CD4-positive, CD25-positive, alpha-beta regulatory T cell (primary cell): ENCODE measurements around the gene MARCKS. TPM values are rescaled to one million over a fixed set of nuclear protein-coding genes. Genes with fewer than 3 reads are reported as not detected.

Experiments used
- ATAC-seq, 2 donors: fragments of 150-1000 bp; cut with Tn5 transposase; one replicate each; pipeline ENCODE4 v1.10.0; 2021; ENCODE audit warnings: low read depth in 2 of 2, moderate number of reproducible peaks in 2 of 2, moderate library complexity in 1 of 2
- DNase-seq, 3 donors: peaks; one replicate each; pipeline versions ENCODE4 v3.0.0 to v3.0.0-alpha.2; 2012 to 2022; ENCODE audit warnings: mixed read lengths in 1 of 3
- H3K27ac ChIP-seq: one replicate; pipeline ENCODE4 v1.7.0; 2013; ENCODE audit warnings: mild to moderate bottlenecking, low read length; ENCODE audit not compliant: insufficient read depth, poor library complexity, severe bottlenecking
- H3K27me3 ChIP-seq: one replicate; pipeline ENCODE4 v1.7.0; 2013; ENCODE audit warnings: low read length; ENCODE audit not compliant: control insufficient read depth, insufficient read depth
- H3K36me3 ChIP-seq: one replicate; pipeline ENCODE4 v1.7.0; 2013; ENCODE audit warnings: mild to moderate bottlenecking, low read length, moderate library complexity; ENCODE audit not compliant: control insufficient read depth, insufficient read depth
- H3K4me1 ChIP-seq: 2 replicates; pipeline ENCODE4 v1.7.0; 2013; ENCODE audit warnings: mild to moderate bottlenecking, low read length; ENCODE audit not compliant: insufficient read depth, control insufficient read depth, poor library complexity, severe bottlenecking
- H3K4me3 ChIP-seq: one replicate; pipeline ENCODE4 v1.7.0; 2013; ENCODE audit warnings: low read depth, mild to moderate bottlenecking, low read length, moderate library complexity
- H3K9me3 ChIP-seq, 2 experiments: 1 replicate in 1 of 2; 2 replicates in 1 of 2; pipeline ENCODE4 v1.7.0; 2013; ENCODE audit warnings: low read length in 2 of 2, mild to moderate bottlenecking in 1 of 2, moderate library complexity in 1 of 2; ENCODE audit not compliant: control insufficient read depth in 2 of 2
- H3K27ac Mint-ChIP-seq, 3 donors: one replicate each; pipeline ENCODE4 v1.8.0; 2020 to 2022; ENCODE audit warnings: mild to moderate bottlenecking in 3 of 3, mixed read lengths in 3 of 3, moderate library complexity in 2 of 3
- H3K27me3 Mint-ChIP-seq: one replicate; pipeline ENCODE4 v1.8.0; 2022; ENCODE audit warnings: mild to moderate bottlenecking, mixed read lengths
- H3K36me3 Mint-ChIP-seq: one replicate; pipeline ENCODE4 v1.8.0; 2020; ENCODE audit warnings: mixed read lengths
- H3K4me1 Mint-ChIP-seq, 4 donors: one replicate each; pipeline ENCODE4 v1.8.0; 2020 to 2022; ENCODE audit warnings: mixed read lengths in 4 of 4, mild to moderate bottlenecking in 1 of 4
- H3K4me3 Mint-ChIP-seq, 4 donors: one replicate each; pipeline ENCODE4 v1.8.0; 2020 to 2022; ENCODE audit warnings: mild to moderate bottlenecking in 4 of 4, mixed read lengths in 4 of 4, moderate library complexity in 3 of 4
- H3K9me3 Mint-ChIP-seq, 7 donors: one replicate each; pipeline ENCODE4 v1.8.0; 2020 to 2022; ENCODE audit warnings: mixed read lengths in 7 of 7, mild to moderate bottlenecking in 3 of 7, moderate library complexity in 2 of 7
- polyA plus RNA-seq, 4 donors: library from polyadenylated mRNA; unstranded; fragments of 300-500 nt; fragmentation: Illumina TruSeq; gene quantifications; one replicate each; pipeline ENCODE4 v1.2.3, GENCODE V29; 2021
- total RNA-seq: library from RNA; stranded (reverse); gene quantifications from one replicate; pipeline ENCODE4 v1.2.3, GENCODE V29; 2022

The MARCKS gene
- total and polyA plus RNA-seq, 5 donors from 2014 or later: 0.03 to 0.07 TPM; not detected in 3

DNA sequence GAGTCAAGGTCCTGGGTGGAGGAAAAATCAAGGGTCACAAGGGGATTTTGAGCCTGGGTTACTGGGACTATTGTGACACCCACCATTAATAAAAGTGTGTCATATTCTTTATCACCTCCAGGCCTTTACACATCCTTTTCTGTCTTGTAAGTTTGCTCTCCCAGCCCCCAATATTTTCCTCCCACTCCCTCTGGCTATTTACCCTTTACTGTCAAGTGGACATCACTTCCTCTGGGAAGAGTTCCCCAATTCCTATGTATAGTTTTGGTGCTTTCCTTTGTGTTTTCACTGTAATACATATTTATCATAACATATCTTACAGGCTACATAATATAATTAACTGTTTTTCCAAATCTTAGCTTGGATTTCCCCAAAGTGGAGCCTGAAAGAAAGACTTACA lies 36.3 kb downstream of the MARCKS start:
- no peak for ATAC-seq
- peaks cover 0 to 4% (median 2%) of the 10 kb centered on the region in 7 donors for H3K9me3 Mint-ChIP-seq
- no peaks in the 10 kb centered on the region for H3K36me3 ChIP-seq
- H3K9me3 ChIP-seq: no peaks in the 10 kb centered on the region
- no peak overlapping the region for H3K27ac ChIP-seq
- H3K27me3 Mint-ChIP-seq: peaks cover 17% of the 10 kb centered on the region
- H3K4me1 Mint-ChIP-seq: no peaks in the 10 kb centered on the region
- no peaks in the 10 kb centered on the region for H3K4me1 ChIP-seq
- H3K36me3 Mint-ChIP-seq: no peaks in the 10 kb centered on the region
- H3K4me3 ChIP-seq: no peak overlapping the region
- H3K27ac Mint-ChIP-seq: no peak overlapping the region
- H3K4me3 Mint-ChIP-seq: no peak overlapping the region
- DNase-seq: no peak
- H3K27me3 ChIP-seq: peaks cover 3% of the 10 kb centered on the region

GRCh38 chr6:113893866-113894265 lies 36.7 kb downstream of the MARCKS start:
- Histone ChIP-seq H3K4me1 (no peaks in the 10 kb centered on the region), H3K4me3 (no peak overlapping the region), H3K9me3 (no peaks in the 10 kb centered on the region), H3K27me3 (peaks cover 3% of the 10 kb centered on the region), H3K36me3 (no peaks in the 10 kb centered on the region), H3K27ac (no peak overlapping the region)
- no peak for ATAC-seq
- Mint-ChIP-seq H3K36me3 (no peaks in the 10 kb centered on the region), H3K4me1 (no peaks in the 10 kb centered on the region), H3K9me3 (peaks cover 0 to 4% (median 2%) of the 10 kb centered on the region in 7 donors), H3K4me3 (no peak overlapping the region), H3K27me3 (peaks cover 17% of the 10 kb centered on the region), H3K27ac (no peak overlapping the region)
- no peak for DNase-seq

DNA sequence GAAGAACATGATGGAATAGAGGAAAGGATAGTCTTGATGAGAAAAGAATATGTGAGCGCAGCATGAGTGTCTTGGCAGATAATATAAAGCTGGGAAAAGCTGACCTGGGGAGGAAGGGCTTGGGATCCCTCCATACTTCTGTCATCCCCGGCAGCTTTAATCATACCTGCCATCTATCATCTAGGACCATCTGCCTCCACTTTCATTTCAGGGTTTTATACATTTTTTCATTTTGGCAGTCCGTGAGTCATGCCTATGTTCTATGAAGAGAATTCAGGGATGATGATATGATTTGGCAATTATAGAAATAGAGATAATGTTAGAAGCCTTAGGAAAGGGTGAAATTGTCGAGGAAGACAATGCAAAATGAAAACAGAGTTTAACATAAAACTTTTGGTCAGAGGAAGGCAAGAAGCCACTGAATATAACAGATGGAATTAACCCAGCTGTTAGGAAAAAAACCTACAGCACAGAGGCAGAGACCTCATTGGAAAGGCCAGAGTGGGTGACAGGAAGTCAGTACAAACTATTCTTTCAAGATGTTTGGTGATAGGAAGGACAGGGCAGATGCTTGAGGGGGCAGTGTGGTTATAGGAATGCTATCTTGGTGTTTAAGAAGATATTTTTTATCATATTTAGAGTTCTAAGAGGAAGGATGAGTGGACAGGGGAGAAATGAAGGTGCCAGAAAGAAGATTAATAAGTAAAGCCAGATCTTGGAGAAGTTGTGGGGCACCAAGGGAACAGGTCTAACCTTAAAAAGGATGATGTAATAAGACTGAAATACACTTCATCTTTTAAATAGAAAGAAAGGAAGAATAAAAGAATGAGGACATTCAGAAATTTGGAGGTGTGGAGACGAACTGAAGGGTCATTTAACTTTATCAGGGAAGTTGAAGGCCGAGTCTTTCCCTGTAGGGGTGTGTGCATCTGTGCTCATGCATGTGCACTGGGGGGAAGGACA lies 37.8 kb downstream of the MARCKS start:
- H3K36me3 ChIP-seq: no peaks in the 10 kb centered on the region
- DNase-seq (no peak), ATAC-seq (no peak)
- Mint-ChIP-seq H3K4me1 (no peaks in the 10 kb centered on the region), H3K27me3 (peaks cover 19% of the 10 kb centered on the region), H3K36me3 (no peaks in the 10 kb centered on the region), H3K27ac (no peak overlapping the region), H3K4me3 (no peak overlapping the region), H3K9me3 (peaks cover 0 to 4% (median 2%) of the 10 kb centered on the region in 7 donors)
- H3K27ac ChIP-seq: no peak overlapping the region
- H3K27me3 ChIP-seq: peaks cover 3% of the 10 kb centered on the region
- no peaks in the 10 kb centered on the region for H3K4me1 ChIP-seq
- H3K9me3 ChIP-seq: no peaks in the 10 kb centered on the region
- H3K4me3 ChIP-seq: no peak overlapping the region

GRCh38 chr6:113901482-113901881 lies 44.3 kb downstream of the MARCKS start:
- no peaks in the 10 kb centered on the region for H3K36me3 Mint-ChIP-seq
- Histone ChIP-seq H3K4me3 (no peak overlapping the region), H3K27me3 (no peaks in the 10 kb centered on the region), H3K4me1 (no peaks in the 10 kb centered on the region), H3K9me3 (no peaks in the 10 kb centered on the region), H3K36me3 (no peaks in the 10 kb centered on the region), H3K27ac (no peak overlapping the region)
- H3K27ac Mint-ChIP-seq: no peak overlapping the region
- peaks cover 0 to 2% (median 0%) of the 10 kb centered on the region in 7 donors for H3K9me3 Mint-ChIP-seq
- ATAC-seq (no peak), DNase-seq (no peak)
- H3K4me3 Mint-ChIP-seq: no peak overlapping the region
- H3K27me3 Mint-ChIP-seq: peaks cover 23% of the 10 kb centered on the region
- no peaks in the 10 kb centered on the region for H3K4me1 Mint-ChIP-seq

- H3K27me3 Mint-ChIP-seq: peaks cover 28% of the 10 kb centered on the region
- DNase-seq (no peak), ATAC-seq (no peak)
- H3K36me3 ChIP-seq: no peaks in the 10 kb centered on the region
- no peak overlapping the region for H3K27ac Mint-ChIP-seq
- H3K9me3 ChIP-seq: no peaks in the 10 kb centered on the region
- no peak overlapping the region for H3K4me3 ChIP-seq
- H3K4me1 Mint-ChIP-seq: no peaks in the 10 kb centered on the region
- H3K4me1 ChIP-seq: no peaks in the 10 kb centered on the region
- H3K4me3 Mint-ChIP-seq: no peak overlapping the region
- peaks cover 0 to 2% (median 0%) of the 10 kb centered on the region in 7 donors for H3K9me3 Mint-ChIP-seq
- no peak overlapping the region for H3K27ac ChIP-seq
- no peaks in the 10 kb centered on the region for H3K36me3 Mint-ChIP-seq
- H3K27me3 ChIP-seq: no peaks in the 10 kb centered on the region
Observed at GRCh38 chr6:113903666-113904330, 46.7 kb downstream of the MARCKS start.

- no peak for ATAC-seq
- H3K4me3 Mint-ChIP-seq: no peak overlapping the region
- no peak for DNase-seq
- Histone ChIP-seq H3K9me3 (no peaks in the 10 kb centered on the region), H3K27me3 (no peaks in the 10 kb centered on the region), H3K36me3 (no peaks in the 10 kb centered on the region), H3K4me3 (no peak overlapping the region), H3K27ac (no peak overlapping the region), H3K4me1 (no peaks in the 10 kb centered on the region)
- no peaks in the 10 kb centered on the region for H3K36me3 Mint-ChIP-seq
- peaks cover 27% of the 10 kb centered on the region for H3K27me3 Mint-ChIP-seq
- H3K9me3 Mint-ChIP-seq: peaks cover 0 to 2% (median 0%) of the 10 kb centered on the region in 7 donors
- no peak overlapping the region for H3K27ac Mint-ChIP-seq
- peaks cover 0 to 4% (median 2%) of the 10 kb centered on the region in 4 donors for H3K4me1 Mint-ChIP-seq
Observed at GRCh38 chr6:113907102-113907815, 50.1 kb downstream of the MARCKS start.

- peaks cover 0 to 4% (median 2%) of the 10 kb centered on the region in 4 donors for H3K4me1 Mint-ChIP-seq
- Histone ChIP-seq H3K36me3 (no peaks in the 10 kb centered on the region), H3K4me3 (no peak overlapping the region), H3K4me1 (no peaks in the 10 kb centered on the region), H3K27me3 (no peaks in the 10 kb centered on the region), H3K9me3 (no peaks in the 10 kb centered on the region), H3K27ac (no peak overlapping the region)
- no peak for ATAC-seq
- H3K27me3 Mint-ChIP-seq: peaks cover 35% of the 10 kb centered on the region
- H3K27ac Mint-ChIP-seq: no peak overlapping the region
- H3K4me3 Mint-ChIP-seq: no peak overlapping the region
- no peaks in the 10 kb centered on the region for H3K36me3 Mint-ChIP-seq
- no peak for DNase-seq
- peaks cover 0 to 2% (median 0%) of the 10 kb centered on the region in 7 donors for H3K9me3 Mint-ChIP-seq
Observed at GRCh38 chr6:113908801-113909200, 51.7 kb downstream of the MARCKS start.
